ENCODE results near the gene PSG6. TPM values are rescaled to one million over a fixed set of nuclear protein-coding genes. Genes with fewer than 3 reads are reported as not detected.

The PSG6 gene
- total RNA-seq, 4 donors from 2014 or later, result not detected

GRCh38 chr19:42919757-42920079, 2.0 kb upstream of the PSG6 start:
- TF ChIP-seq CTCF (IDR thresholded peaks at IDR 0.05; ENCODE audit: low read depth), result no peak

GRCh38 chr19:42879613-42880012, 38.1 kb downstream of the PSG6 start, which contains the start of gene PSG1:
TSS of gene PSG1 (minus strand) at chr19:42879713. CDS start at chr19:42879581, 132 bp downstream.
- TF ChIP-seq CTCF (IDR thresholded peaks at IDR 0.05; ENCODE audit: low read depth), result no peak

DNA sequence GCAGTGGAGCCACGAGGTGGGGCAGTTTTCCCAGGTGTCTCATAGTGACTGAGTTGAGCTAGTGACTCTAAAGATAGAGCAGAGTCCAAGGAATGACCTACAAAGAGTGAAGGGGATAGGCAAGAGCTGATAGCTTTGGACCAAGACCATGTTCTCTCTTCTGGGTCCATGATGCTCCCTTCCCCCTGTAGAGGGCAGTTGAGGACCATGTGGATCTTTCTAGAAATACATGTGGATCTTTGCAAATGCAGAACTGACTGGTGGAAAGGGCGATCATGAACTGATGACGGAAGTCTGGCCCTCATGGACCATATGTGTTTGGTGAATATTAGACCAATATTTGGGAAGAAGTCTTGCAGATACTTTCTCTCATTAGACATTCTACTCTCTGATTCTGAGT, 45.1 kb downstream of the PSG6 start:
- no peak for TF ChIP-seq CTCF (IDR thresholded peaks at IDR 0.05; ENCODE audit: low read depth)

GRCh38 chr19:42857544-42857867, 60.2 kb downstream of the PSG6 start:
- no peak for TF ChIP-seq CTCF (IDR thresholded peaks at IDR 0.05; ENCODE audit: low read depth)

Other genes starting within 250 kb of the PSG6 start
- not detected for gene PSG3, start 177.4 kb downstream of the PSG6 start, total RNA-seq
- not detected for gene PSG8, start 152.2 kb downstream of the PSG6 start, total RNA-seq
- gene PSG1, start 38.2 kb downstream of the PSG6 start, total RNA-seq, result under 1 TPM in 1 of 4 donors, not detected in 3; 0.16 TPM
- gene PSG7, start 19.3 kb upstream of the PSG6 start, total RNA-seq, result not detected
- gene PSG11, start 108.6 kb upstream of the PSG6 start, total RNA-seq, result not detected
- not detected for gene PSG2, start 164.8 kb upstream of the PSG6 start, total RNA-seq